H1 (cell line): Measurements from ENCODE around the gene SLC39A11. TPM values are rescaled to one million over a fixed set of nuclear protein-coding genes. Genes with fewer than 3 reads are reported as not detected.

ENCODE experiments used
- CTCF ChIA-PET: fragments of 300-600 bp; sonication (Branson Sonifier 250); formaldehyde crosslinking; loops from one replicate; lab custom pipeline; 2021; ENCODE audit not compliant: partially characterized antibody; lab: Charles Lee
- POLR2A ChIA-PET: fragments of 300-600 bp; sonication (Branson Sonifier 250); formaldehyde crosslinking; loops from one replicate; lab custom pipeline; 2021; ENCODE audit warnings: inconsistent platforms; ENCODE audit not compliant: partially characterized antibody; lab: Charles Lee
- DNase-seq, 2 experiments: peaks; one replicate each; pipeline versions ENCODE4 v3.0.0 to v3.0.0-alpha.2; 2010 to 2022; ENCODE audit warnings: low spot score in 2 of 2, low read depth in 1 of 2, mixed read lengths in 1 of 2
- FAIRE-seq: peaks from 2 replicates; lab custom pipeline; 2011; peaks lifted over from hg19 to GRCh38; lab: Jason Lieb, UNC
- H2AFZ ChIP-seq: 2 replicates; pipeline ENCODE4 v1.8.1; 2012; ENCODE audit warnings: low read length, inconsistent platforms
- H2AK5ac ChIP-seq: 2 replicates; pipeline ENCODE4 v1.6.1; 2013; ENCODE audit warnings: low read depth, low read length
- H2BK120ac ChIP-seq: replicated peaks from 2 replicates; pipeline ENCODE3; 2013; ENCODE audit warnings: low read depth, low read length, inconsistent platforms
- H2BK12ac ChIP-seq: 2 replicates; pipeline ENCODE4 v1.6.1; 2013; ENCODE audit warnings: low read depth, low read length
- H2BK15ac ChIP-seq: 2 replicates; pipeline ENCODE4 v1.6.1; 2013; ENCODE audit warnings: low read length
- H2BK20ac ChIP-seq: 2 replicates; pipeline ENCODE4 v1.6.1; 2013; ENCODE audit warnings: low read length
- H2BK5ac ChIP-seq: 2 replicates; pipeline ENCODE4 v1.6.1; 2013; ENCODE audit warnings: low read depth, low read length
- H3K14ac ChIP-seq: 2 replicates; pipeline ENCODE4 v1.6.1; 2013; ENCODE audit warnings: inconsistent platforms; ENCODE audit not compliant: insufficient read length
- H3K18ac ChIP-seq: 2 replicates; pipeline ENCODE4 v1.6.1; 2013; ENCODE audit warnings: low read length; ENCODE audit errors: extremely low read depth
- H3K23ac ChIP-seq: 2 replicates; pipeline ENCODE4 v1.6.1; 2013; ENCODE audit warnings: inconsistent platforms; ENCODE audit not compliant: insufficient read length
- H3K23me2 ChIP-seq: 2 replicates; pipeline ENCODE4 v1.6.1; 2013; ENCODE audit warnings: low read depth, low read length
- H3K27ac ChIP-seq: 2 replicates; pipeline ENCODE4 v1.6.1; 2011; ENCODE audit warnings: low read depth, low read length, inconsistent platforms
- H3K27me3 ChIP-seq, 4 experiments: replicated peaks in 1 of 4; 1 replicate in 1 of 4; 2 replicates in 3 of 4; pipeline versions ENCODE4 v1.6.1 to v1.8.1; 2011 to 2013; ENCODE audit warnings: low read length in 3 of 4, mild to moderate bottlenecking in 3 of 4, inconsistent platforms in 2 of 4, mixed read lengths in 2 of 4, moderate library complexity in 1 of 4; ENCODE audit not compliant: control insufficient read depth in 3 of 4, insufficient read depth in 3 of 4; ENCODE audit errors: extremely low read depth in 1 of 4
- H3K36me3 ChIP-seq, 4 experiments: 2 replicates each; pipeline versions ENCODE4 v1.6.1 to v1.8.1; 2011 to 2013; ENCODE audit warnings: mild to moderate bottlenecking in 4 of 4, low read length in 3 of 4, moderate library complexity in 2 of 4, control low read depth in 1 of 4, inconsistent platforms in 1 of 4; ENCODE audit not compliant: insufficient read depth in 4 of 4, control insufficient read depth in 2 of 4
- H3K4ac ChIP-seq: replicated peaks from 2 replicates; pipeline ENCODE3; 2013; ENCODE audit warnings: low read length, low read depth, mixed read lengths, inconsistent platforms; ENCODE audit not compliant: insufficient read length
- H3K4me1 ChIP-seq, 4 experiments: replicated peaks in 1 of 4; 1 replicate in 1 of 4; 2 replicates in 3 of 4; pipeline versions ENCODE4 v1.6.1 to v1.8.1; 2011 to 2013; ENCODE audit warnings: low read length in 3 of 4, inconsistent platforms in 2 of 4, mixed read lengths in 1 of 4; ENCODE audit not compliant: insufficient read depth in 4 of 4, control insufficient read depth in 3 of 4
- H3K4me2 ChIP-seq, 2 experiments: 2 replicates each; pipeline versions ENCODE4 v1.6.1 to v1.8.1; 2011 to 2013; ENCODE audit warnings: low read depth in 2 of 2, low read length in 2 of 2, control low read depth in 1 of 2, inconsistent platforms in 1 of 2, mild to moderate bottlenecking in 1 of 2; ENCODE audit not compliant: insufficient read depth in 1 of 2
- H3K4me3 ChIP-seq, 4 experiments: fragments of 200-600, 300-600 bp in 1 of 4; sonication (generic), shearing (Covaris generic), sonication (Bioruptor Twin) in 1 of 4; 2 replicates each; pipeline versions ENCODE4 v1.5.1 to v1.8.1; 2011 to 2016; ENCODE audit warnings: low read length in 4 of 4, low read depth in 3 of 4, control low read depth in 2 of 4, inconsistent platforms in 2 of 4, mild to moderate bottlenecking in 2 of 4, mixed read lengths in 1 of 4, moderate library complexity in 1 of 4; ENCODE audit not compliant: insufficient read depth in 2 of 4; ENCODE audit errors: extremely low read depth in 1 of 4
- H3K56ac ChIP-seq: replicated peaks from 2 replicates; pipeline ENCODE3; 2013; ENCODE audit warnings: low read depth, mild to moderate bottlenecking, mixed read lengths, low read length, inconsistent platforms; ENCODE audit not compliant: insufficient read length
- H3K79me1 ChIP-seq: 2 replicates; pipeline ENCODE4 v1.6.1; 2013; ENCODE audit warnings: low read depth, low read length, control low read depth
- H3K79me2 ChIP-seq, 2 experiments: 2 replicates each; pipeline versions ENCODE4 v1.6.1 to v1.8.1; 2012 to 2013; ENCODE audit warnings: low read length in 2 of 2, mild to moderate bottlenecking in 2 of 2, inconsistent platforms in 1 of 2; ENCODE audit not compliant: insufficient read depth in 2 of 2, control insufficient read depth in 1 of 2
- H3K9ac ChIP-seq, 4 experiments: replicated peaks in 1 of 4; 1 replicate in 1 of 4; 2 replicates in 3 of 4; pipeline versions ENCODE4 v1.6.1 to v1.8.1; 2011 to 2013; ENCODE audit warnings: low read depth in 3 of 4, low read length in 3 of 4, control low read depth in 2 of 4, mild to moderate bottlenecking in 2 of 4, moderate library complexity in 2 of 4, inconsistent platforms in 1 of 4; ENCODE audit errors: extremely low read depth in 1 of 4
- H3K9me3 ChIP-seq, 2 experiments: 2 replicates each; pipeline versions ENCODE4 v1.6.1 to v1.8.1; 2012 to 2013; ENCODE audit warnings: mild to moderate bottlenecking in 2 of 2, moderate library complexity in 2 of 2, control low read depth in 1 of 2, inconsistent platforms in 1 of 2, low read depth in 1 of 2, low read length in 1 of 2, mixed read lengths in 1 of 2; ENCODE audit not compliant: insufficient read depth in 2 of 2
- H4K20me1 ChIP-seq, 2 experiments: replicated peaks in 1 of 2; 2 replicates each; pipeline versions ENCODE3 to v1.8.1; 2011 to 2013; ENCODE audit warnings: inconsistent platforms in 2 of 2, low read length in 2 of 2, mild to moderate bottlenecking in 1 of 2; ENCODE audit not compliant: insufficient read depth in 2 of 2, control insufficient read depth in 1 of 2
- H4K5ac ChIP-seq: 2 replicates; pipeline ENCODE4 v1.6.1; 2013; ENCODE audit warnings: low read length, low read depth, mixed read lengths, inconsistent platforms; ENCODE audit not compliant: insufficient read length
- H4K8ac ChIP-seq: 2 replicates; pipeline ENCODE4 v1.8.0; 2013; ENCODE audit warnings: mild to moderate bottlenecking, moderate library complexity, low read length, inconsistent platforms; ENCODE audit not compliant: insufficient read depth; ENCODE audit errors: extremely low read depth
- H4K91ac ChIP-seq: replicated peaks from 2 replicates; pipeline ENCODE3; 2013; ENCODE audit warnings: low read length, mixed read lengths, inconsistent platforms; ENCODE audit not compliant: insufficient read length
- WGBS, 2 experiments: shearing (Covaris generic) in 1 of 2; methylation state at CpG; one replicate each; pipeline versions ENCODE4 v1.1.6 to v1.1.7; 2013 to 2015; ENCODE audit warnings: low lambda C conversion rate in 2 of 2, mixed read lengths in 2 of 2, inconsistent platforms in 1 of 2, low coverage in 1 of 2, missing lambda C conversion rate in 1 of 2; ENCODE audit not compliant: insufficient replicate concordance in 2 of 2, insufficient coverage in 1 of 2, insufficient read length in 1 of 2; ENCODE audit errors: extremely low coverage in 1 of 2, missing lambda C conversion rate in 1 of 2; 5-methylcytosine and 5-hydroxymethylcytosine counted together
- polyA plus RNA-seq, 7 experiments: library from polyadenylated mRNA; depleted of rRNA in 3 of 7; stranded (reverse) in 5 of 7; unstranded in 2 of 7; fragments of >200 nt in 5 of 7; fragments of 200-250 nt in 2 of 7; gene quantifications; 1 replicate in 5 of 7; 2 replicates in 1 of 7; 4 replicates in 1 of 7; pipeline versions ENCODE4 v1.2.1 to v1.2.3, GENCODE V29; 2011 to 2013; ENCODE audit warnings: missing spikeins in 2 of 7, mixed read lengths in 2 of 7
- total RNA-seq: library from RNA; stranded (reverse); fragmentation: NEBNext Ultra II Directional; extraction: Animal tissue kit (Norgen Biotek cat#: 25700); gene quantifications from 2 replicates; pipeline ENCODE4 v1.2.1, GENCODE V29; 2021

The SLC39A11 gene
- total and polyA plus RNA-seq, 2 of the 8 experiments (the other 6 are each of a cell fraction or from before 2014, with no cell fraction given): 12.2 to 19.6 TPM

- H3K18ac ChIP-seq: peak overlapping the region; percentile 11; the same call in 1 of the 2 replicates
- 93% methylated on average over 6 of the region's 6 CpGs; no CpG with 5 or more reads in 1 of the 2 experiments for WGBS, 2 experiments
- H4K5ac ChIP-seq: peak overlapping the region; percentile 44
- H3K79me1 ChIP-seq: no peaks in the 10 kb centered on the region
- no peak overlapping the region for H4K8ac ChIP-seq
- H3K4me2 ChIP-seq: no peak overlapping the region
- ChIA-PET POLR2A (no interaction called here), CTCF (interaction anchor here (1.0 kb wide), 1 partner anchor 33 kb away, joined by 3 read pairs; no protein-coding TSS in a partner anchor)
- H2AK5ac ChIP-seq: no peak overlapping the region
- no peak overlapping the region for H3K56ac ChIP-seq
- H2BK5ac ChIP-seq: no peak overlapping the region
- H3K4me3 ChIP-seq: no peak overlapping the region
- H2BK120ac ChIP-seq: no peak overlapping the region
- H4K20me1 ChIP-seq: no peaks in the 10 kb centered on the region
- H3K4ac ChIP-seq: no peak overlapping the region
- H2BK12ac ChIP-seq: no peak overlapping the region
- no peaks in the 10 kb centered on the region for H3K9me3 ChIP-seq
- H3K14ac ChIP-seq: no peak overlapping the region
- H3K23ac ChIP-seq: no peak overlapping the region
- H3K27ac ChIP-seq: no peak overlapping the region
- no peak for FAIRE-seq
- no peaks in the 10 kb centered on the region for H3K79me2 ChIP-seq
- no peak for DNase-seq
- no peak overlapping the region for H3K9ac ChIP-seq
- H2BK20ac ChIP-seq: no peak overlapping the region
- peaks cover 3 to 7% (median 4%) of the 10 kb centered on the region in 4 experiments; a peak in 5 of 7 replicates for H3K4me1 ChIP-seq
- H2AFZ ChIP-seq: no peak overlapping the region
- no peak overlapping the region for H4K91ac ChIP-seq
- H3K23me2 ChIP-seq: peaks cover 5% of the 10 kb centered on the region
- no peak overlapping the region for H2BK15ac ChIP-seq
- no peaks in the 10 kb centered on the region for H3K36me3 ChIP-seq
- H3K27me3 ChIP-seq: 0 out of 7 replicates have a peak, but pooled peaks cover 0 to 2% (median 0%) of the 10 kb centered on the region in 4 experiments
Measured at GRCh38 chr17:73096866-73097265, 4.4 kb upstream of the SLC39A11 start.
